Type B pancreatic cell (in vitro differentiated cells): Measurements from ENCODE around the gene EBF3. TPM values are rescaled to one million over a fixed set of nuclear protein-coding genes. Genes with fewer than 3 reads are reported as not detected.

ENCODE experiments used
- DNase-seq: peaks from one replicate; pipeline ENCODE4 v3.0.0; 2021; ENCODE audit warnings: mixed read lengths; ENCODE audit not compliant: unreplicated experiment; ENCODE audit errors: extremely low spot score
- H3K27ac Mint-ChIP-seq: 2 replicates; pipeline ENCODE4 v1.8.0; 2021; ENCODE audit warnings: mild to moderate bottlenecking, mixed read lengths
- H3K27me3 Mint-ChIP-seq: 2 replicates; pipeline ENCODE4 v1.8.0; 2021; ENCODE audit warnings: mixed read lengths
- H3K36me3 Mint-ChIP-seq: 2 replicates; pipeline ENCODE4 v1.8.0; 2021; ENCODE audit warnings: mixed read lengths
- H3K4me1 Mint-ChIP-seq: one replicate; pipeline ENCODE4 v1.8.0; 2021; ENCODE audit warnings: mixed read lengths; ENCODE audit not compliant: unreplicated experiment
- H3K4me3 Mint-ChIP-seq: 2 replicates; pipeline ENCODE4 v1.8.0; 2021; ENCODE audit warnings: mild to moderate bottlenecking, mixed read lengths
- H3K9me3 Mint-ChIP-seq: 2 replicates; pipeline ENCODE4 v1.8.0; 2021; ENCODE audit warnings: mixed read lengths
- CTCF ChIP-seq: fragments of 200-600 bp; sonication (generic); conservative IDR thresholded peaks from 2 replicates; pipeline ENCODE4 v1.5.0; 2021; ENCODE audit warnings: antibody characterized with exemption, mild to moderate bottlenecking
- total RNA-seq: library from RNA; stranded (reverse); gene quantifications from 2 replicates; pipeline ENCODE4 v1.2.1, GENCODE V29; 2021; ENCODE audit warnings: low replicate concordance

EBF3 gene
- total RNA-seq, 1 donor from 2014 or later, result 26.1 TPM

- Mint-ChIP-seq H3K9me3 (no peaks in the 10 kb centered on the region), H3K27ac (no peak overlapping the region), H3K27me3 (peaks cover 77% of the 10 kb centered on the region), H3K4me1 (peaks cover 37% of the 10 kb centered on the region), H3K4me3 (no peak overlapping the region), H3K36me3 (no peaks in the 10 kb centered on the region)
- no peak for TF ChIP-seq CTCF
- DNase-seq, result no peak
These were observed 109.9 kb downstream of the EBF3 start for GRCh38 chr10:129854158-129854557.

GRCh38 chr10:129853562-129853903, 110.5 kb downstream of the EBF3 start:
- H3K4me1 Mint-ChIP-seq, result peaks cover 37% of the 10 kb centered on the region
- peak; percentile 68 for TF ChIP-seq CTCF
- no peak for DNase-seq
- H3K27me3 Mint-ChIP-seq, result peaks cover 78% of the 10 kb centered on the region
- H3K4me3 Mint-ChIP-seq, result no peak overlapping the region
- no peaks in the 10 kb centered on the region for H3K9me3 Mint-ChIP-seq
- H3K36me3 Mint-ChIP-seq, result no peaks in the 10 kb centered on the region
- H3K27ac Mint-ChIP-seq, result no peak overlapping the region

GRCh38 chr10:129852829-129853561, 111.1 kb downstream of the EBF3 start:
- Mint-ChIP-seq H3K27ac (no peak overlapping the region), H3K36me3 (no peaks in the 10 kb centered on the region), H3K27me3 (peaks cover 82% of the 10 kb centered on the region), H3K9me3 (no peaks in the 10 kb centered on the region), H3K4me1 (peaks cover 39% of the 10 kb centered on the region), H3K4me3 (no peak overlapping the region)
- no peak for DNase-seq
- no peak for TF ChIP-seq CTCF

GRCh38 chr10:129851941-129852640, 112.0 kb downstream of the EBF3 start:
- no peak for DNase-seq
- no peak for TF ChIP-seq CTCF
- peaks cover 47% of the 10 kb centered on the region for H3K4me1 Mint-ChIP-seq

GRCh38 chr10:129850790-129851189, 113.3 kb downstream of the EBF3 start:
- Mint-ChIP-seq H3K4me1 (peaks cover 52% of the 10 kb centered on the region), H3K27ac (no peak overlapping the region)

More at GRCh38 chr10:129851941-129852640, 112.0 kb downstream of the EBF3 start:
- Mint-ChIP-seq H3K27me3 (peaks cover 85% of the 10 kb centered on the region), H3K27ac (no peak overlapping the region), H3K9me3 (no peaks in the 10 kb centered on the region), H3K4me3 (no peak overlapping the region), H3K36me3 (peaks cover 5% of the 10 kb centered on the region)

More at GRCh38 chr10:129850790-129851189, 113.3 kb downstream of the EBF3 start:
- TF ChIP-seq CTCF, result no peak
- Mint-ChIP-seq H3K36me3 (peaks cover 5% of the 10 kb centered on the region), H3K9me3 (no peaks in the 10 kb centered on the region), H3K4me3 (peak overlapping the region; percentile 8), H3K27me3 (peaks cover 84% of the 10 kb centered on the region)
- no peak for DNase-seq
